HG03439 (cell line): Measurements from ENCODE around the gene ARID3B.
"Not testable (repeated sequence)": the region's sequence is repeated elsewhere in the genome, so short reads cannot be mapped to it uniquely, and the experiment has no call there.

Source experiments
- ATAC-seq: cut with Tn5 transposase; IDR thresholded peaks from one replicate; pipeline ENCODE4 v1.9.1; 2021; ENCODE audit warnings: mild to moderate bottlenecking, moderate library complexity; ENCODE audit not compliant: unreplicated experiment

ARID3B gene

GRCh38 chr15:74618841-74619596, 78.0 kb downstream of the ARID3B start:
- no peak for ATAC-seq

- no peak for ATAC-seq
Measured at GRCh38 chr15:74619916-74620635, 79.1 kb downstream of the ARID3B start.

- ATAC-seq, result peak; percentile 46
Measured at GRCh38 chr15:74620636-74621545, 79.9 kb downstream of the ARID3B start.

- no peak for ATAC-seq
Measured at GRCh38 chr15:74621546-74621920, 80.5 kb downstream of the ARID3B start.

GRCh38 chr15:74621936-74622335, 80.9 kb downstream of the ARID3B start:
- ATAC-seq, result no peak

GRCh38 chr15:74622758-74623157, 81.7 kb downstream of the ARID3B start:
- no peak for ATAC-seq

GRCh38 chr15:74624020-74624602, 83.1 kb downstream of the ARID3B start:
- no peak for ATAC-seq

- no peak for ATAC-seq
Measured at GRCh38 chr15:74625693-74626092, 84.7 kb downstream of the ARID3B start.

- ATAC-seq, result no peak
Measured at GRCh38 chr15:74626336-74626735, 85.3 kb downstream of the ARID3B start.

GRCh38 chr15:74626752-74627692, 86.0 kb downstream of the ARID3B start:
- no peak for ATAC-seq

- ATAC-seq, result no peak
Measured at GRCh38 chr15:74627766-74628165, 86.7 kb downstream of the ARID3B start.

- no peak for ATAC-seq
Measured at GRCh38 chr15:74628199-74628598, 87.2 kb downstream of the ARID3B start.

- ATAC-seq, result no peak
Measured at GRCh38 chr15:74628949-74629348, 87.9 kb downstream of the ARID3B start.

- not testable (repeated sequence) for ATAC-seq
Measured at GRCh38 chr15:74629696-74630095, 88.7 kb downstream of the ARID3B start.

- ATAC-seq, result no peak
Measured at GRCh38 chr15:74630284-74631086, 89.5 kb downstream of the ARID3B start.

GRCh38 chr15:74631087-74631385, 90.0 kb downstream of the ARID3B start:
- no peak for ATAC-seq

- no peak for ATAC-seq
Measured at GRCh38 chr15:74631408-74631807, 90.4 kb downstream of the ARID3B start.

GRCh38 chr15:74631935-74632560, 91.0 kb downstream of the ARID3B start:
- no peak for ATAC-seq

GRCh38 chr15:74632601-74633000, 91.6 kb downstream of the ARID3B start:
- ATAC-seq, result no peak
